Activated naive CD4-positive, alpha-beta T cell treated with anti-CD3 and anti-CD28 coated beads, Interleukin-2, amount 50 U/mL, for 72 hours (primary cell): ENCODE data around the gene PDE3A. TPM values are rescaled to one million over a fixed set of nuclear protein-coding genes. Genes with fewer than 3 reads are reported as not detected.

Experiments used
- ATAC-seq, 2 donors: fragments of 150-1000 bp; cut with Tn5 transposase; 2 replicates each; pipeline ENCODE4 v1.10.0; 2021; ENCODE audit warnings: mild to moderate bottlenecking in 2 of 2, moderate library complexity in 2 of 2
- DNase-seq, 2 donors: peaks; one replicate each; pipeline ENCODE4 v3.0.0; 2021 to 2022; ENCODE audit warnings: low spot score in 2 of 2
- H3K27ac Mint-ChIP-seq, 2 donors: one replicate each; pipeline ENCODE4 v1.8.0; 2022; ENCODE audit warnings: mild to moderate bottlenecking in 2 of 2, mixed read lengths in 2 of 2
- H3K36me3 Mint-ChIP-seq, 2 donors: one replicate each; pipeline ENCODE4 v1.8.0; 2022; ENCODE audit warnings: mixed read lengths in 2 of 2
- H3K9me3 Mint-ChIP-seq, 2 donors: one replicate each; pipeline ENCODE4 v1.8.0; 2022; ENCODE audit warnings: mixed read lengths in 2 of 2
- total RNA-seq, 2 donors: library from RNA; stranded (reverse); gene quantifications; one replicate each; pipeline ENCODE4 v1.2.3, GENCODE V29; 2022

PDE3A gene
- total RNA-seq, 2 donors from 2014 or later, result not detected

DNA sequence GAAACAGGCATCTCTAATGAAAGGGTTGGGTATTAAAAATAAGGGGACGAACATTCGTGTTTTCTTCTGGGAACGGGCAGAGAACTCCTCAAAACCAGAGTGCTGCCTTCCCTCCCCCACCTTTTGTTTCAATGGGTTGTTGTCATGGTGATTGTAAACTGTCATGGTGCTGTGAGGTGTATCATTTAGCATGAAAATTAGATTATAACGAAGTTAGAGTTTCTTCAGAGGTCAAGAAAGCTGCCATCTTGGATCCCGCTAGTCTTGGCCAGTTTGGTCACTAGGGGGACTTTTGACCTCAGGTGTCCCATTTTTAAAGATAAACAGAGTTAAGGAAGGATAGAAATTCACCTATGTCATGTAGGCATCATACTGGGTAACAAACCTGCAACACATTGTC lies 123.0 kb downstream of the PDE3A start:
- ATAC-seq (no peak), DNase-seq (no peak)
- Mint-ChIP-seq H3K9me3 (peaks cover 3 to 10% of the 10 kb centered on the region in 2 donors), H3K27ac (no peak overlapping the region), H3K36me3 (no peaks in the 10 kb centered on the region)

DNA sequence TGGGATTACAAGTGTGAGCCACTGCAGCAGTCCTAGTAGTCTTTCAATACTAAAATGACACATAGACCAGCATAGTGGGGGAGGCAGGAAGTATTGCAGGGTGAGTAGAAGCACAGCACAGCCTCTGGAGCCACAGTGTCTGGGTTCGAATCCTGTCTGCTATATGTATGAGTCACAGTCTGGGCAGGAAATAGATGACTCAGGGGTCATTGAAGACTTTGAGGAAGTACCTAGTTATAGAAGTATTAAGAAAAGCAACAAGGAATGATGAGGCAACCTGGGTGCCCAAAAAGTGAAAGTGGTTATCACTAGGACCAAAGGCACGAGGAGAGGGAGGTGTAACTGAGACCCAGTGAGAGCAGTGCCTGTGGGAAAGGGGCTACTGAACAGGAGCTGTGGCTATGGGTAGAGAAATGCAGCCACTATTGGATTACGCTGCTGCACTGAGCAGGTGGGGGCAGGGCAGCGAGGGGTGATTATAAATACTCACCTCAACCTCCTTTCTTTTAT lies 124.0 kb downstream of the PDE3A start:
- H3K27ac Mint-ChIP-seq, result peak overlapping the region in 1 of 2 donors; percentile 78
- H3K36me3 Mint-ChIP-seq, result no peaks in the 10 kb centered on the region
- H3K9me3 Mint-ChIP-seq, result peaks cover 3 to 10% of the 10 kb centered on the region in 2 donors
- DNase-seq, result peak in 1 of 2 donors; percentile 3
- ATAC-seq, result peak; percentile 93 to 98

DNA sequence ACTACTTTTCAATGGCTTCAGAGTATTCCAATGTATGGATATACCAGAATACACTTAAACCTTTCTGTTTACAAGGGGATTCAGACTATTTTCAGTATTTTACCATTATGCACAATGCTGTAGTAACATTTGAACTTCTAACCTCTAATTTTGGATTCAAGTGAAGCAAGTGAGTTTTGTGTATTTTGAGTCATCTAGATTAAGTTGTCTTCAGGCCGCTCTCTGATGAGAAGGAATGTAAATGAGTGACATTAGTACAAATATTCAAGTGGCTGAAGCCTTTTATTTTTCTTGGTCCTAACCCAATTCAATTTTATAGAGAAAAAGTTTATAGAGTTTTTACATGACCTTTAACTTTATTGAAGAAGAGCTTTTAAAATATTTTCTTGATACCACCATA lies 125.6 kb downstream of the PDE3A start:
- Mint-ChIP-seq H3K9me3 (peaks cover 0 to 10% of the 10 kb centered on the region in 2 donors), H3K27ac (no peak overlapping the region), H3K36me3 (no peaks in the 10 kb centered on the region)
- ATAC-seq, result no peak
- no peak for DNase-seq

DNA sequence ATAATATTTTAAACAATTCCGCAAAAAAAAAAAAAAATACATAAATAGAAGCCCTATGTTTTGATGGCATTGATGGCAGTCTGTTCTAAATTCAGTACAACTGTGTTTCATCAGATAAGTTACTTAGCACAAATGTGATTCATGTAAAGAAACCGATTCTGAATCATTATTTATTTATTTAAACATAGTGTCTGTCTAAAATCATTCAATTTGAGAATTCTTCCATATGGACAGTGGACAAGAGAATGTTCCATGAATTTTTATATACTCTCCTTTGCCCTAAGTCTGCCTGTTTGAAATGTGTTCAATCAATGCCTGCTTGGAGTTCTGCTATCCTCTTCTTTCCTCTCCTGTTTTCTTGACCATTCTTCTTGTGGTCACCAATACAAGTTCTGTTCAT lies 126.5 kb downstream of the PDE3A start:
- H3K27ac Mint-ChIP-seq, result no peak overlapping the region
- no peak for DNase-seq
- H3K9me3 Mint-ChIP-seq, result peaks cover 0 to 10% of the 10 kb centered on the region in 2 donors
- ATAC-seq, result no peak
- H3K36me3 Mint-ChIP-seq, result no peaks in the 10 kb centered on the region

DNA sequence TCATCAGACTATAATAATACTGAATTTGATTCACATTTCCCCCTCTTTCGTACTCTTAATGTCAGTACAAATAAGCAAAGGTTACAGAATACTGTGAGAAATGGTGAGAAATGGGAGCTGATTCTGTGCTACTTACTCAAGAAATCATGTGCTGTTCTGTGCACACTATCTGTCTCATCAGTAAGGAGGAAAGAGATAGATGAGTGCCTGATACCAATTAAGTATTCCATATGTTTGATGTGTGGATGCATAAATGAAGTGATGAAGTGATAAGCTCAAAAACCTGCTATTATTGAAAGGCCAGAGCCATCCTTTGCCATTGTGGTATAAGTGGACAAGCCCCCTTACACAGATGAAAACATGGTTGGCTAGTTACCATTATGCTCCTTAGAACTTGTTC lies 127.7 kb downstream of the PDE3A start:
- ATAC-seq, result no peak
- DNase-seq, result no peak
- Mint-ChIP-seq H3K27ac (no peak overlapping the region), H3K36me3 (no peaks in the 10 kb centered on the region), H3K9me3 (peaks cover 0 to 10% of the 10 kb centered on the region in 2 donors)

DNA sequence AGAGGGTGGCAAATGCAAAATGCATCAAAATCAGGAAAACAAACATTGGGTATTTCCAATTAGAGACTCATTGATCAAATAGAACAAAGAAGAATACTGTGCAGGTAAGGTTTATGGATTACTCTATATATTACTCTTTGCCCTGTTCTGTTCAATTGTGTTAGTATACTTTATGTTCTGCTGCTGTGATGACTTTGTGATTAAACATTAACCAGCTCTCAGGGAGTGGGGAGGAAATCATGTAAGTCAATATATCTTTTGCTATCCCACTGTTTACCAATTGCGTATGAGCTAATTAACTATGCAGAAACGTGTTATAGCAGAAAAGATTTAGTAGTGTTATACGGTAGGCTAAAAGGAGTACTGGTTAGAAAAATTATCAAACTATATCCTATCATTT lies 129.4 kb downstream of the PDE3A start:
- H3K9me3 Mint-ChIP-seq, result no peaks in the 10 kb centered on the region
- no peak for ATAC-seq
- no peak overlapping the region for H3K27ac Mint-ChIP-seq
- H3K36me3 Mint-ChIP-seq, result no peaks in the 10 kb centered on the region
- DNase-seq, result no peak

DNA sequence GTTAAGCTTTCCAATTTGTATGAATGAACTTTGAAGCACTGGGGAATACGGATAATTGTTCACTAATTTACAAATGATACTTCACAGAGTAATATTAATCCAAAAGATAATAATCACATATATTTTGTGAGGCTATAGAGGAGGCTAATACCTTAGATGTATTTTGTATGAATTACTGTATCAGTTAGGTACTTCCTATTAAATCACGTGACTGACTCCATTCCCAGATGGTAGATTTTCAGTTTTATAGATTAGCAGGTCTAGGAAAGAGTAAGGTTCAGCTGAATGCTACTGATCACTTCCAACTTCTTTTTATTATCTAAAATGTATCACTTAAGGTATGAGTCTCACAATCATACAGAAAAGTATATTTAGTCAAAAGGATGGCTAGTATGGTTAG lies 133.6 kb downstream of the PDE3A start:
- no peak for DNase-seq
- ATAC-seq, result no peak
- Mint-ChIP-seq H3K9me3 (no peaks in the 10 kb centered on the region), H3K36me3 (no peaks in the 10 kb centered on the region), H3K27ac (no peak overlapping the region)

DNA sequence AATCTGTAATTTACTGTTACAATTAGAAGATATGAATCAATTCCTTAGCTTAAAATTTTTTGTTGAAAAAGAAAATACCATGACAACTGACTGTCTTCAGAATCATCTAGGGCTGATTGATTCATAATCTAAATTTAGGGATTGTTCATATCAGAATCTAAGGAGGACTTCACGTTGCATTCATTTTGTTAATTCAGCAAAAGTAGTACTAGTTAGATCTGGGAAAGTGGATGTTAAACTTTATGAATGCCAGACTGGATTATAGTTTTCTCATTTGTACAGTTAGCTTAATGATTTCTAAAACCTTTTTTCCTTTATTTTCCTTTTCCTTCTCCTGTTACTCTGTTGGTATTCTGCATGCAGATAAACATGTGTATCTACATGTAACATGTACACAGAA lies 135.5 kb downstream of the PDE3A start:
- ATAC-seq (no peak), DNase-seq (no peak)
- Mint-ChIP-seq H3K9me3 (peaks cover 4 to 7% of the 10 kb centered on the region in 2 donors), H3K36me3 (no peaks in the 10 kb centered on the region), H3K27ac (no peak overlapping the region)

DNA sequence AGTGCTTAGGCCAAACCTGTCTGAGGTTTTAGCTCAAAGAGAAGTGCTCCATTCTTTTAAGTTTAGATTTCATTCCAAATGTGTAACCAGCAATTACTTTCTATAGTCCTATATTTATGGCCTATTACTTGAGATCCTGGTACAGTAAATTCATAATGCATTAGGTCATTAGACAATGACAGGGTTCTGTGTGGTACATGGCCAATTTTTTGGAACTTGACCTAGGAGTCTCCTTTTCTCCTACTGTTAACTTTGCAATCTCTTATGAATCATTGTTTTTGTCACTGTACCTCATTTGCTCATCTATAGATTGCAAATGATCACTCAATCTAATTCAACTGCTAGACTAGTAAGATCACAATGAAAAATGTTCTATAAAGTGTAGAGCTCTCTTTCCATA lies 136.7 kb downstream of the PDE3A start:
- Mint-ChIP-seq H3K27ac (no peak overlapping the region), H3K9me3 (peaks cover 4 to 7% of the 10 kb centered on the region in 2 donors), H3K36me3 (no peaks in the 10 kb centered on the region)
- no peak for ATAC-seq
- no peak for DNase-seq

DNA sequence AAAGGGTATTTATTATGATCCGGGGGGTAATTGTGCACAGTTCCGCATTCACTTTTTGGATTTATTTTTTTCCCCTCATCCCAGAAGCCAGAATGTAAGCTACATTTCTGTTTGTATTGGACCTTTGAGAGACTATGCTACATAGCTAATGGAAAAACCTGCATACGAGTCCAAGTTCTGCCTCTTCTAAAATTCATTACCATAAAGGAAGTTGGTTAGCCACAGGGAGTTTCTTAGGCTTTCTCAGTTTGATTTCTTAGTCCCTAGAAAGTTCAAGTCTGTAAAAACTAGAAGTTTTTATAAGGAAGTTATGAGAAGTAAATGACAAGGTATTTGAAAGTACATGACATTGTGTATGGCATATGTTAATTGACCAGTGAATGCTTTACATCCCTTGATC lies 138.7 kb downstream of the PDE3A start:
- ATAC-seq (no peak), DNase-seq (no peak)
- H3K27ac Mint-ChIP-seq, result no peak overlapping the region
- H3K9me3 Mint-ChIP-seq, result peaks cover 4 to 7% of the 10 kb centered on the region in 2 donors
- no peaks in the 10 kb centered on the region for H3K36me3 Mint-ChIP-seq

DNA sequence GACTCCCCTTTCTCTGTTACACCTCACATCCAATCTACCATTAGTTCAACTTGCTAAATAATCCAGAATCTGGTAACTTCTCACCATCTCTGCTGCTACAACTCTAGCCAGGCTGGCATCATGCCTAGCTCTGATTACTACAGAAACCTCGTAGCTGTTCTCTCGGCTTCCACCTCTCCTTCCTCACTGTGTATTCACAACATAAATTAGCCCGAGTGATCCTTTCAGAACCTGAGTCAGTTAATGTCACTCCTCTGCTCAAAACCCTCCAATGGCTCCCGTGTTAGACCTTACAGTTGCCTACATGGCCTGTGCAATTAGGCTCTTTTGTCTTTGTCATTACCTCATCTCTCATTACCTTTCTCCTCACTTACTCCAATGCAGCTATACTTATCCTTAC lies 139.4 kb downstream of the PDE3A start:
- H3K9me3 Mint-ChIP-seq, result peaks cover 4 to 7% of the 10 kb centered on the region in 2 donors
- DNase-seq (no peak), ATAC-seq (no peak)
- H3K27ac Mint-ChIP-seq, result no peak overlapping the region
- H3K36me3 Mint-ChIP-seq, result no peaks in the 10 kb centered on the region

DNA sequence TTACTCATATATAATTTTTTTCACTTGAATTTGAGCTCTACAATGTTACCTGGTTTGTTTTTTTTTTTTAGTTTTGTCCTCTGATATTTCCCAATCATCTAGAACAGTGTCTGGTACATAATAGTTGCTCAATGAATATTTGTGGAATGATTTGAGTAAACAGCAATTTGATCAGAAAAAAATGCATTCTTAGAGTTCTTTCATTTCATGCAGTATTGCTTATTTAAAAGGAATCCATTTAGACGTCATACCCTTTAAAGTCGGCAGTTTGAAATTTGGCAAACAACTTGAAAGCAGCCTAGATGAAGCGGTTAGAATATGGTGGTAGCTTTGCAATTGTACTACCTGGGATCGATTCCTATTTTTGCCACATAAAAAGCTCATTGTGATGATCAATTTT lies 140.0 kb downstream of the PDE3A start:
- Mint-ChIP-seq H3K9me3 (peaks cover 4 to 7% of the 10 kb centered on the region in 2 donors), H3K27ac (no peak overlapping the region), H3K36me3 (no peaks in the 10 kb centered on the region)
- no peak for DNase-seq
- ATAC-seq, result no peak

DNA sequence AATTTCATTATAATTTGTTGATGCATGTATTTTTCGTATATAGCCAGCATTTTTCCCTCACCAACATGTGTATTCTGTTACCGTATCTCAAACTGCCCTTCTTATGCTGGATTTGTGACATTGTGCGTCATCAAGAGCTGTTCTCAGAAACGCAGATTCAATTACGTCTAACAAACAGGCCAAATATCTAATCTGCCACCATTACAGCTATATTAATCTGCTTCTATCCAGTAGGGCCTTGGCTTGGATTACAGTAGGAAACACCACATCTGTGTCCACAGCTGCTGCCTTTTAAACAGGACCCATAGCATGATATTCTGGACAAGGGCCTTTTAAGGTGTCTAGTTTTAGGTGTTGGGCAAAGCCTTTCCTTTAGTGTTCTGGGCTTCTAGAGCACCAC lies 140.6 kb downstream of the PDE3A start:
- Mint-ChIP-seq H3K9me3 (peaks cover 4 to 7% of the 10 kb centered on the region in 2 donors), H3K27ac (no peak overlapping the region), H3K36me3 (no peaks in the 10 kb centered on the region)
- ATAC-seq, result no peak
- no peak for DNase-seq

DNA sequence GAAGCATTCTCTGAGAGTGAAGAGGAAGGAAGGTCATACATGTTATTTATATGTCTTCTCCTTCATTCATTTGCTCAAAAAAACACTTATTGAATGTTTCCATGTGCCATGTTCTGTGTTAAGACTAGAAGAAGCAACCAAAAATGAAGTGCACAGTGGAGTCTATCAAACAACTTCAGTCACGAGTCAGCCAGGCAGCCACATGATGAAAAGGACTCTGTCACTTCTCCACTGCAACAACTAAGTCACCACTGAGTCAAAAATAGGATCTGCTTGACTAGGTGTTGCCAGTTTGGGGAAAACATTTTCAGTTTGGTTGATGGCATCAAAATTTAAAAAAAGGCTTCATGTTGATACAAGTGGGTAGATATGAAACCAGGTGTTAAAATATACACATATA lies 142.5 kb downstream of the PDE3A start:
- peaks cover 4 to 7% of the 10 kb centered on the region in 2 donors for H3K9me3 Mint-ChIP-seq
- H3K27ac Mint-ChIP-seq, result no peak overlapping the region
- no peaks in the 10 kb centered on the region for H3K36me3 Mint-ChIP-seq
- no peak for ATAC-seq
- DNase-seq, result no peak

DNA sequence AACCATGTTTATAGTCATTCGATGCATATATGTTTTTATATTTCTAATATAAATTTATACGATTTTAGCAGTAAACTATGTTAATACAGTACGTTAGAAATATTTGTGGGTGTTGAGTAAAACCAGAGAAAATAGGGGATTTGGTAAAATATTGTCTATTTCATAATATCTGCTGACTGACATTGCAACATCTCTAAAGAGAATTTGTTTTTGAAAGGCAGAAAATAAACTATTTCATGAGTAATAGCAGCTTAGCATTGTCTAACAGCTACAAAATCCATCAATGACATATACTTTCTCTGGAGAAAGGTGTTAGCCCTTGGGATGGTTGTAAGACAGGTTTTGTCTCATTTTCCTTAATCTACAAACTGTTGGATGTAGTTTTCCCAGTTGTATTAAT lies 144.9 kb downstream of the PDE3A start:
- Mint-ChIP-seq H3K27ac (no peak overlapping the region), H3K9me3 (no peaks in the 10 kb centered on the region), H3K36me3 (no peaks in the 10 kb centered on the region)
- ATAC-seq, result no peak
- DNase-seq, result no peak

DNA sequence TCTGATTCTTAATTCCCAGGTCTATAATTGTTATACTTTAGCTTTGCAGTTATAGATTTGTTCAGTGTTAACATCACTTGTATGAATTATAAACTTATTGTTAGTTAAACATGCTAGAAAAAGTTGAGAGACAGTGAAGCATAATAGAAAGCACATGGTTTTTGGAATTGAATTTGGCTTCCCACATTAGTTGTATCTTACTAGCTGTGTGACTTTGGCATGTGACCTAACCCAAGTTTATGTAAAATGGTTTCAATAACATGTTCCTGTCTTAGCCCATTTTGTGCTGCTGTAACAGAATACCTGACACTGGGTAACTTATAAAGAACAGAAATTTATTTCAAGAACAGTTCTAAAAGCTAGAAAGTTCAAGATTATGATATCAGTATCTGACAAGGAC lies 146.3 kb downstream of the PDE3A start:
- DNase-seq (no peak), ATAC-seq (no peak)
- Mint-ChIP-seq H3K27ac (no peak overlapping the region), H3K9me3 (peaks cover 0 to 2% of the 10 kb centered on the region in 2 donors), H3K36me3 (no peaks in the 10 kb centered on the region)

DNA sequence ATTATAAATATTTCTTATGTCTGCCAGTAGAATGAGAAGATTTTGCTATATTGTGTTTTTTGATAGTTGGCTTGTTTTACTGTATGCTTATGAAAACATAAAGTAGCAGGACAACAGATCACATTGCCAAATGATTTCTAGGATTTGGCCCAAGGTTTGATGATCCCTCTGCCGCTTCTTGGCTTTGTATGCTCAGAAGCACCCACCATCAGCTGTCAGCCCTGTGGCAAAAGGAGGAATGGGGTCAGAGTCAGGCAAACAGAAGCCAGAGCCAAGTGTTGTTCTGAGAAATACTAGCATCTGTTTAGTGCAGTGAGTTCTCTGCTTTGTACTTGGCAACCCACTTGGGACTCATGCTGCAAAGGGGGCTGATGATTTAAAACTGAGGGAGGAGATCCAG lies 152.2 kb downstream of the PDE3A start:
- Mint-ChIP-seq H3K9me3 (peaks cover 3 to 4% of the 10 kb centered on the region in 2 donors), H3K36me3 (no peaks in the 10 kb centered on the region), H3K27ac (no peak overlapping the region)
- ATAC-seq, result no peak
- no peak for DNase-seq

DNA sequence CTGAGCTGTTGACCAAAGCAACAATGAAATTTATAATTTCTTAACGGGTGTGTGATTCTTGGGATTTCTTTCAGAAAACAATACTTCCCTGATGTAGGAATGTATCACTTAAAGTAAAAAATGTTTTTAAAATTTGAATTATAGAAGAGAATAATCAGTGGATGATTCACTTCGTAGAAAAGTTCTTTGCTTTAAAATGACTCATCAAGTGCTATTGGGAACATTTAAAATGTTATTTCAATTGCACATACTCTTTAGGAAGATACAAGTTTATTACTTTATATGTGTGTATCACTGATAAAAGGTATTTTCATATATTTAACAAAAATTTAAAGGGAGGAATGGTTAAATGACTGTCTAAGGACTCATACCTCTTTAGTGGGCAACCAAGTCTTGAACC lies 155.3 kb downstream of the PDE3A start:
- Mint-ChIP-seq H3K27ac (no peak overlapping the region), H3K36me3 (no peaks in the 10 kb centered on the region), H3K9me3 (peaks cover 3 to 4% of the 10 kb centered on the region in 2 donors)
- ATAC-seq (no peak), DNase-seq (no peak)

DNA sequence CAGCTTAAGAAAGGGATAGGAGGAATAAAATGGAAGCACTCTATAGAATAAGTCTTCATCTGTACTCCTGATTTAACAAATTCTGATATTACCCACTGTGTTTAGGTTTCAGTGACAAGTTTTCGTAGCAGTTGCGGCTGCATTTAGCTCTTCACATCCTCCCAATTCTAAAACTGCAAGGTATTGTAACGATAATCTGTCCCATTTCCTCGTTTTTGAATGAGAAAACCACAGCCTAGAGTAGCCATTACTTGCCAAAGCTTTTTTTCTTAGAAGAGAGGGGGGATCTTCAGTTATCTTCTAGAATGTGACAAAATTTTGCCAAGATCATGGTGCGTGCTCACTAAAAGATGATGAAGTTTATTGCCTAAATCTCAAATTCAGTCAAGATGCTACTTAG lies 155.8 kb downstream of the PDE3A start:
- Mint-ChIP-seq H3K36me3 (no peaks in the 10 kb centered on the region), H3K27ac (no peak overlapping the region), H3K9me3 (peaks cover 3 to 4% of the 10 kb centered on the region in 2 donors)
- DNase-seq, result no peak
- ATAC-seq, result no peak
